A549 (cell line): ENCODE data around the gene RIMBP3C. TPM values are rescaled to one million over a fixed set of nuclear protein-coding genes. Genes with fewer than 3 reads are reported as not detected.

Source experiments
- ATAC-seq, 2 experiments: fragments of 200-7000 bp in 1 of 2; fragments of >200 bp in 1 of 2; cut with Nextera tagmentation in 1 of 2; cut with Tn5 transposase in 1 of 2; 3 replicates each; pipeline versions ENCODE4 v1.8.0 to v1.9.1; 2018 to 2020; ENCODE audit warnings: mild to moderate bottlenecking in 1 of 2, moderate library complexity in 1 of 2
- CTCF ChIA-PET: fragments of 300-600 bp; sonication (Branson Sonifier 250); formaldehyde crosslinking; extraction: SDS; loops from one replicate; lab custom pipeline; 2021; ENCODE audit warnings: antibody characterized with exemption, inconsistent platforms; lab: Yijun Ruan, JAX
- POLR2A ChIA-PET: fragments of 350-600 bp; formaldehyde crosslinking; extraction: SDS; loops from one replicate; lab custom pipeline; 2021; ENCODE audit warnings: antibody characterized with exemption, inconsistent platforms; lab: Yijun Ruan, JAX
- DNase-seq, 2 experiments: peaks; one replicate each; pipeline versions ENCODE4 v3.0.0 to v3.0.0-alpha.2; 2011 to 2016; ENCODE audit warnings: low read depth in 1 of 2, low spot score in 1 of 2
- FAIRE-seq: peaks from 2 replicates; lab custom pipeline; 2011; peaks lifted over from hg19 to GRCh38; lab: Jason Lieb, UNC
- H3K27ac ChIP-seq, 2 experiments: fragments of >200 bp; sonication (Bioruptor Twin); formaldehyde crosslinking; 3 replicates each; pipeline ENCODE4 v1.5.1; 2016 to 2017
- H3K4me1 ChIP-seq: fragments of >200 bp; sonication (Bioruptor Twin); formaldehyde crosslinking; 3 replicates; pipeline ENCODE4 v1.6.1; 2016
- H3K4me2 ChIP-seq: fragments of >200 bp; sonication (Bioruptor Twin); formaldehyde crosslinking; 3 replicates; pipeline ENCODE4 v1.6.1; 2016
- H3K4me3 ChIP-seq: fragments of >200 bp; sonication (Bioruptor Twin); formaldehyde crosslinking; 3 replicates; pipeline ENCODE4 v1.5.1; 2016
- H3K9me3 ChIP-seq: fragments of >200 bp; sonication (Bioruptor Twin); formaldehyde crosslinking; 3 replicates; pipeline ENCODE4 v1.6.1; 2016
- BCL3 ChIP-seq: fragments of >200 bp; sonication (Bioruptor Twin); formaldehyde crosslinking; IDR thresholded peaks from 3 replicates; pipeline ENCODE4 v1.6.1; 2016
- CHD4 ChIP-seq: fragments of 200-600 bp; sonication (generic); IDR thresholded peaks from 2 replicates; pipeline ENCODE4 v1.6.1; 2016; ENCODE audit warnings: antibody characterized with exemption, mild to moderate bottlenecking, borderline replicate concordance
- EHMT2 ChIP-seq: fragments of 200-600 bp; sonication (generic); IDR thresholded peaks from 2 replicates; pipeline ENCODE4 v1.6.1; 2016; ENCODE audit warnings: antibody characterized with exemption, low read depth, mild to moderate bottlenecking, moderate library complexity
- HMGXB4 ChIP-seq: fragments of 250-450 bp; sonication (Bioruptor Pico); IDR thresholded peaks from 2 replicates; pipeline ENCODE4 v1.5.0; 2021; ENCODE audit warnings: mild to moderate bottlenecking, moderate library complexity, borderline replicate concordance
- JUN ChIP-seq, 2 experiments: fragments of >200 bp; sonication (Bioruptor Twin); formaldehyde crosslinking; IDR thresholded peaks; 2 replicates in 1 of 2; 3 replicates in 1 of 2; pipeline ENCODE4 v1.6.1; 2016 to 2017
- JUNB ChIP-seq: fragments of >200 bp; sonication (Bioruptor Twin); formaldehyde crosslinking; IDR thresholded peaks from 2 replicates; pipeline ENCODE4 v1.6.1; 2016
- KDM1A ChIP-seq: fragments of 200-600 bp; sonication (generic); IDR thresholded peaks from 2 replicates; pipeline ENCODE4 v1.6.1; 2016; ENCODE audit warnings: low read depth, mild to moderate bottlenecking
- KDM5A ChIP-seq: fragments of 200-600 bp; sonication (generic); IDR thresholded peaks from 2 replicates; pipeline ENCODE4 v1.6.1; 2016; ENCODE audit warnings: antibody characterized with exemption, mild to moderate bottlenecking
- MAFK ChIP-seq: fragments of 450-650 bp; IDR thresholded peaks from 2 replicates; pipeline ENCODE4 v1.6.1; 2014; ENCODE audit not compliant: partially characterized antibody
- MAZ ChIP-seq: fragments of 150-350 bp; IDR thresholded peaks from 2 replicates; pipeline ENCODE4 v1.6.1; 2014; ENCODE audit warnings: antibody characterized with exemption, low read depth, low read length, borderline replicate concordance
- NR3C1 ChIP-seq: fragments of >200 bp; sonication (Bioruptor Twin); formaldehyde crosslinking; IDR thresholded peaks from 3 replicates; pipeline ENCODE4 v1.6.1; 2017
- PHF8 ChIP-seq: fragments of 200-600 bp; sonication (generic); IDR thresholded peaks from 2 replicates; pipeline ENCODE4 v1.6.1; 2016; ENCODE audit warnings: low read depth, mild to moderate bottlenecking, antibody characterized with exemption, moderate library complexity, borderline replicate concordance
- POLR2A ChIP-seq: IDR thresholded peaks from 2 replicates; pipeline ENCODE4 v1.6.1; 2012; ENCODE audit warnings: mild to moderate bottlenecking, low read length
- TP53 ChIP-seq: fragments of 250-450 bp; sonication (Bioruptor Pico); IDR thresholded peaks from 2 replicates; pipeline ENCODE4 v1.5.0; 2021; ENCODE audit warnings: mild to moderate bottlenecking, moderate library complexity
- ZC3H11A ChIP-seq: fragments of 450-650 bp; IDR thresholded peaks from 2 replicates; pipeline ENCODE4 v1.6.1; 2014; ENCODE audit warnings: antibody characterized with exemption, mild to moderate bottlenecking
- ZFP36 ChIP-seq: fragments of 450-650 bp; IDR thresholded peaks from 2 replicates; pipeline ENCODE4 v1.6.1; 2014; ENCODE audit warnings: borderline replicate concordance; ENCODE audit not compliant: partially characterized antibody
- ZNF302 ChIP-seq: fragments of 250-450 bp; sonication (Bioruptor Pico); IDR thresholded peaks from 2 replicates; pipeline ENCODE4 v1.9.0; 2021; ENCODE audit warnings: inconsistent platforms, mild to moderate bottlenecking, moderate library complexity
- WGBS: methylation state at CpG from one replicate; pipeline ENCODE4 v1.1.6; 2017; ENCODE audit errors: missing lambda C conversion rate; 5-methylcytosine and 5-hydroxymethylcytosine counted together
- polyA plus RNA-seq, 4 experiments: library from polyadenylated mRNA; depleted of rRNA in 3 of 4; stranded (reverse); fragments of >200 nt; fragmentation: RNase III in 1 of 4; extraction: RNeasy Plus Mini Kit Qiagen cat#74134 plus additional on column Dnase treatment in 1 of 4; gene quantifications; 2 replicates in 3 of 4; 3 replicates in 1 of 4; pipeline ENCODE4 v1.2.3, GENCODE V29; 2011 to 2017

The RIMBP3C gene
- polyA plus RNA-seq, 2 of the 4 experiments (the other 2 are of a cell fraction) = 0.08 to 0.27 TPM

DNA sequence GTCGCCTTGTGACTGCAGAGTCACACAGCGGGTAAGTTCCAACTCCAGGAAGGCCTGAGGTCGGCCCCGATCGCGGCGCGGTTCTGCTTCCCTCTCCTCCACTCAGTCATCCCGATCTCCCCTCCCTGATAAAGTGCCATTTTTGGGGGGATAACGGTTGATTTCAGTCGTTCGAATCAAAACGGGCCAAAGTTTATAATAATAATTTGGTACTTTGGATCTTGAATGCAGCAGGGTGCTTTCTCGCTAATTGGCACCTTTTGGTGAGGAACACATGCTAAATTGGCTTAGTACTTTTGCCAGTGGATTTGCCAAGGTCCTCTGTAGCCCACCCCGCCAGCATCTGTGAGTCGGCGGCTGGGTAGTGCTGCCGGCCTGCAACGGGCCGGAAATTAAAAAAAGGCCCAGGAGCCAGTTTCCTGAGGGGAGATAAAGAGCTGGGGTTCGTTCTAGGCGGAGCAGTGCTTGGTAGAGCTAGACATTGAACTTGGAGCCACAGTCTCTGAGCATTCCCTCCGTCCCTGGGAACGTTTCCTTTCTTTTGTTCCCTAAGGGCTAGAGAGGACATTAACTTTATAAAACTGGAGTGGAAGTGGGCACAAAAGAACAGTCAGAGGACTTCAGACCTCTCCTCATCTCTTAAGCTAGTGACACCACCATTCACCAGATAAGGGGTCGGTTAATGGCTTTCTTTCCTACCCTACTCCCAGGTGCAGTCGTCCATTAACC is 17.2 kb upstream of the RIMBP3C start:
- no peak for DNase-seq
- WGBS = 3% methylated on average over 24 of the region's 26 CpGs
- Histone ChIP-seq H3K4me3 (peak overlapping the region; percentile 100), H3K9me3 (no peaks in the 10 kb centered on the region), H3K27ac (peak overlapping the region; percentile 99), H3K4me2 (peak overlapping the region; percentile 99), H3K4me1 (peaks cover 42% of the 10 kb centered on the region)
- no peak for FAIRE-seq
- ChIA-PET CTCF (interaction anchor here (1.3 kb wide), 1 partner anchor 24 kb away, joined by 3 read pairs; no protein-coding TSS in a partner anchor), POLR2A (no interaction called here)
- TF ChIP-seq KDM1A (no peak), KDM5A (no peak)
- ATAC-seq = peak; percentile 15 to 21; a peak in 2 of 6 replicates

- WGBS = 1% methylated on average over 9 of the region's 85 CpGs
- Histone ChIP-seq H3K9me3 (no peaks in the 10 kb centered on the region), H3K4me2 (peak within 1 kb of the TSS; percentile 99), H3K4me1 (peaks cover 34% of the 10 kb centered on the region), H3K4me3 (peak within 1 kb of the TSS; percentile 100), H3K27ac (peak within 1 kb of the TSS; percentile 99)
- DNase-seq (peak; percentile 55 to 83), ATAC-seq (peak; percentile 83 to 86), FAIRE-seq (no peak)
- TF ChIP-seq CHD4 = peak; percentile 99
- no peak for TF ChIP-seq MAFK
- TF ChIP-seq KDM5A = peak; percentile 91
- peak; percentile 72 for TF ChIP-seq HMGXB4 (CRISPR knock-in tag)
- peak; percentile 35; the same call in 1 of the 2 replicates for TF ChIP-seq MAZ
- no peak for TF ChIP-seq EHMT2
- peak in 1 of 2 experiments; percentile 84; a peak in 3 of 5 replicates for TF ChIP-seq JUN (IDR thresholded peaks at IDR 0.05)
- TF ChIP-seq BCL3 = 0 out of 3 replicates have a peak, but pooled peaks have one; percentile 17
- peak; percentile 99 for TF ChIP-seq PHF8
- TF ChIP-seq JUNB = no peak
- TF ChIP-seq POLR2A = peak; percentile 41
- POLR2A ChIA-PET = no interaction called here
- CTCF ChIA-PET = no interaction called here
Observed at GRCh38 chr22:21567456-21568346, 16.4 kb upstream of the RIMBP3C start, which contains the start of gene UBE2L3. TSS of gene UBE2L3 (plus strand) at chr22:21567714. CDS start at chr22:21567745, 31 bp downstream.

- Histone ChIP-seq H3K4me1 (peaks cover 5% of the 10 kb centered on the region; the same call in 2 of the 3 replicates), H3K4me3 (no peak overlapping the region), H3K9me3 (no peaks in the 10 kb centered on the region), H3K4me2 (no peak overlapping the region), H3K27ac (no peak overlapping the region)
- FAIRE-seq = no peak
- no peak for TF ChIP-seq NR3C1
- no peak for TF ChIP-seq TP53 (CRISPR knock-in tag)
- no peak for TF ChIP-seq ZFP36
- TF ChIP-seq ZNF302 (CRISPR knock-in tag) = no peak
- no peak for TF ChIP-seq ZC3H11A
- no peak for ATAC-seq
- DNase-seq = no peak
- CTCF ChIA-PET = interaction anchor here (1.2 kb wide), 1 partner anchor 65 kb away, joined by 3 read pairs; no protein-coding TSS in a partner anchor
- POLR2A ChIA-PET = no interaction called here
- 97% methylated on average over 6 of the region's 6 CpGs for WGBS
Observed at GRCh38 chr22:21564411-21564810, 13.2 kb upstream of the RIMBP3C start.
